HG03060 (cell line): Measurements from ENCODE around the gene TIAM2.
A peak's percentile ranks its signal among the peaks of the same experiment; 100 is the strongest.
"Not testable (repeated sequence)": the region's sequence is repeated elsewhere in the genome, so short reads cannot be mapped to it uniquely, and the experiment has no call there.

ENCODE experiments used
- ATAC-seq: cut with Tn5 transposase; IDR thresholded peaks from one replicate; pipeline ENCODE4 v1.9.1; 2021; ENCODE audit warnings: low read depth, moderate number of reproducible peaks; ENCODE audit not compliant: unreplicated experiment

The TIAM2 gene

DNA sequence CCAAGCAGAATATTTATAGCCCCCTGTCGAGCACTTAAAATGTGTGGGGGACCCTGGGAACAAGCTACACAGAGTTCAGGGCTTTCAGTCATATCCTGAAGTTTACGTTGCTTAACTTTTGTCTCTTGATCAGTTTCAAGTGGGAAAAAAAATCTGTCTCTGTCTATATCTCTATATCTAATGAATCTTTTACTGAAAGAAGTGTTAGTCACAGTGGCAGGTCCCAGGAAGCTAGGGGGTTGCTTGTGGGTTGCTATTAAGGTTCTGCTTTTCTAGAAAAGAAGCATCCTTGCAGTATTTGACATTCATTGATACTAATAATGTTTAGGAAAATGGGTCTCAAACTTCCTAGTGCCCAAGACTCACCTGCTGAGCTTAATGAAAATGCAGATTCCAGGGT is 192.0 kb downstream of the TIAM2 start:
- no peak for ATAC-seq

DNA sequence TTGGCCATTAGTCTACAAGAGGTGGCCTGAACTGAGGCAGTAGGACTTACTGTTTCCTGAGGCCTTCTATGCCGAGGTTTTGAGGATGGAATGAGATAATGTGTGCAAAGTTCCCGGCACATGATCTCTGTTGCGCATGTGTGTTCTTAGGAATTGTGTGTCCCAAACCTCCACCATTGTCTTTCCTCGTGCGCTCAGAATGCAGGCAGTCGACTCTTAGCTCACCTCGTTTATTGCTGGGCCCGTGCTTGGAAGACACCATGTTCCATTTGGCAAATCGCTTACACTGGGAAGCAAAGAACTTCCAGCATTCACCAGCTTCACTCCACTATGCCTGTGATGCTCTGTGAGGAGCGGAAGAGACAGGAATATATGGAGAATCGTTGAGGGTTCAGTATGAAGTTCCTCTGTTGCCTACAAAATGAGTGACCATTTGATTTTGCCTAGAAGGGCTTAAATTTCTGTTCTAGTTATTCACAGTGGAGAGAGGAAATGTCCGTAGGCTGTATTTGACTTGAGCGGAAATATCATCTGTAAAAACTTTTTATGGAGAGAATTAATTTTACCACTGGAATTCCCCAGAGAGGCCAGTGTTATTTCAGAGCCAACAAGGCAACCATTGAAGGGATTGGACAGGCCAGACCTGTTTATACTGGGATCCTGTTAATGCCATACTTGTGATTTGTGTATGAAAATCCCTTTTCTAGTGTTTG is 193.0 kb downstream of the TIAM2 start:
- ATAC-seq = no peak

DNA sequence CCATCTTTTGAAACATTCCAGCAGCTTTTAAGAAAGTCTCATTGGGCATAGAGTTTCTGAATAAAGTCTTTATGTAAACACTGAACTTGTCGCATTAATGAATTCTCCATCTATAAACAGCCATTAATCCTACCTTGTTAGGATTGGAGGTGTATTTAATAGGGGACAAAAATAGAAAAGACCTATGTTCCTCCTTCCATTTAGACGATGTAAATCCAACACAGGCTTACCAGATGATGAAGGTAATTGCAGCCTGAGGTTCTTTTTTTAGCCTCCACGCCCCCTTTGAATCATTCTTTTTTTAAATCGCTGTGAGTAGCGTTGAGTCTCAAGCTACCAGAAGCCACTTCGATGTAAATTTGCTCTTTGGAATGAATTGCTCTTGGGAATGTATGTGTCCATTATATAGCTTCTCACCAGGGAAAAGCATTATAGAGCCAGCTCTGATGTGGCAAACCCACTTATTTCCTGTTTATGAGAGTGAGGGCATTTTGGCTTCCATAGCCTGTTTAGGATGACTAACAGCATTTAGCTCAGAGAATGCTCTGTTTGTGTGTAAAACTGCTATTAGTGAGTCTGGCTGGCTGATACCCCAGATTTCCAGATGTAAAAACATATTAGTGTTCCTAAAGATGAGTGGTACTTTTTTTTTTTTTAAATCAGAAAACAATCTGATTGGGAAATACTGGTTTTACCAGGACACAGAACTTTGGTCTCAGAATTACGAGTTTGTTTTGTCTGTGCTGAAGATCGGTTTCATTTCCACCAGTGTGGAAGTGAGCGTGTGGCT is 193.8 kb downstream of the TIAM2 start:
- no peak for ATAC-seq

DNA sequence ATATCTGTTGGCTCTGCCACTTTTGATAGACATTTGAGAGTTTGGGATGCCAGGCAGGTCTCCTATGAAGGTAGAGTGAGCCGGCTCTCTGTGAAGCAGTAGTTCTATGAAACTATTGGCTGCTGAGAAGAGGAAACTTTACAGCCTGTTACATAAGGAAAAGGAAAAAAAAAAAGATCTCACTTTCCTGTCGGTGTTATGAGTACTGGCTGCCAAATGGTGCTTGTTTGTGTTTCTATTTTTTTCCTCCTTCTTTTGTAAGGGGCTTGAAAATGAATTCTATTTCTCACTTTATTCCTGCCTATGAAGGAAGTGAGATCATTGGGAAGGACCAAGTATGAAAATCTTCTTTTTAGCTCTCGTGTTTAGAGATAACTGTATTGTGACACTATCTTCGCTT is 195.6 kb downstream of the TIAM2 start:
- ATAC-seq = no peak

DNA sequence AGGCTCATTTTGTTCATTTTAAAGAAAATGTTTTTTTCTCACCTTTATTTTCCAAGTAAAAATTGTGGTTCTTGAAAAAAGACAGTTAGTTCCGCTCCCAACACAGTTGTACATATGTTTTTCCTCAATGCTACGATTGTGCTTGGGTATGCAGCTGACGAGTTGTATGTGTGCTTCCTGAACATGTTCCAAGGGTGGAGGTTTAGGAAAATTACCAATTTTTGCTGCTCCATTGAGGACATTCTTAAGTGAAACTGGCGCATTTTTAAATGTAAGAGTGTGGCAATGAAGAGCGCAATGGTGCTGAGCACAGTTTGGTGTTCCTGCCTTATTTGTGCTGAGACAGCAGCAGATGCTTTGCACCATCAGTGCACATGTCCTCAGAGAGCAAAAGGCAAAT is 198.4 kb downstream of the TIAM2 start:
- ATAC-seq = no peak

DNA sequence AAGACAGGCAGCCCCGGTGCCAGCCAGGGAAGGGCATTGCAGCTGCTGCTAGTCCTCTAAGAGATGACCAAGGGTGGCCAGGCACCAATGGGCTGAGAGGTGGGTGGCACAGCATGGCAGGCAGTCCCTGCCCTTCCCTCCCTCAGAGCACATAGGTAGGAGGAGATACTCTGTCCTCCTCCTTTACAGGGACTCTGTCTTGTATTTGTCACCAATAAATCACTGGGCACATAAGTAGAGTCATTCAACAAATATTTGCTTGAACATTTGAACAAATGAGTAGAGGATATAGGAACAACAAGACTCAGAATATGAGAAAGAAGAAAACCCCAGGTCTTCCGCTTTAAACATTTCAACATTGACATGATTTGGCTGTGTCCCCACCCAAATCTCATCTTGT is 199.3 kb downstream of the TIAM2 start:
- ATAC-seq = no peak

DNA sequence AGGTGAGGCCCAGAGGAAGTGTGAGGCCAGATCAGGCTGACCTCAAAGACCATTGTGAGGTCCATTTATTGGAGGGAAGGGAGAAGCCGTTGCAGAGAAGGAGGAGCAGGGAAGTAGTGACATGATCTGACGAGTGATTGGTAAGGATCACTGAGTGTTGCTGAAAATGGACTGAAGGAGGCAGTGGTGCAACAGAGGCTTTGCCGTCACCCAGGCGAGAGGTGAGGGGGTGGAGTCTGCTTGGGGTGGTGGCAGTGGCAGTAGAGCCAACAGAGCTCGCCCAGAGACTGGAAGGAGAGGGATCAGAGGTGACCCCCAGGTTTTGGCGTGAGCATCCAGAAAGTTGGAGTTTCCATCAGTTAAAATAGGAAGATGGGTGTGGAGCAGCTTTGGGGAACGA is 200.8 kb downstream of the TIAM2 start:
- no peak for ATAC-seq

DNA sequence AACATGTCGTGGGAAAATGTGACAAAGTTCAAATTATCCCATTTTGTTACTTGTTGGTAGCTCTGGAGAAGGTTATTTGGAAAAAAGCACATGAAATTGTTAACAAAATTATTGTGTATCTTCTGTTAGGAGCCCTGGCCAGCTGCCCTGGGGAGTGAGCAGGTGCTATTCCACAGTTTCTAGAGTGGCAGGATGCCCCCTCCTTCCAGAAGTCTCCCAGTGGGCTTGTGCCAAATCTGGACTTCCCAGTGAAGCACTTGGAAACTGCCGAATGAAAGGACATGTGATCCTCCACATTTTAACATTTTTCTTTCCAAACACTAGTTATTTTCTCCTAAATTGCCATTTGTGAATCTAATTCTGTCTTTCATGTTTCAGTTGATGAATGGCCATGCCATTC is 201.8 kb downstream of the TIAM2 start:
- no peak for ATAC-seq

DNA sequence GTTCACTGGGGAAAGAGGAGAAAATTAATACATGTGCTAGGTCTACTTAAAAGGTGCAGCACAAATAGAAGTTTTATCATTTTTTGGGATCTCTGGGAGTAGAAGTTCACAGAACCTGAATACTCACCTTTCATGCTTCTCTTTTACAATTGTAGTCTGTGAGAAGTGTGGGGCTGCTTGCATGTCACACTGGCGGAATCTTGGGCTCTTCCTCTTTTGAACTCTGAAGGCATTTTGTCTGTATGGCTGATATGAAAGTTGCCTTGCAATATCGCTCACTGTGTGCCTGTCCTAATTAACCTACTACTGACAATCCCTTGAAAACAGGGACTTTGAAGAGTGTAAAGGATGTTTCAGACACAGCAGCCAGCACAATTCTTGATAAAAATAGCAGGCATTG is 202.8 kb downstream of the TIAM2 start:
- no peak for ATAC-seq

DNA sequence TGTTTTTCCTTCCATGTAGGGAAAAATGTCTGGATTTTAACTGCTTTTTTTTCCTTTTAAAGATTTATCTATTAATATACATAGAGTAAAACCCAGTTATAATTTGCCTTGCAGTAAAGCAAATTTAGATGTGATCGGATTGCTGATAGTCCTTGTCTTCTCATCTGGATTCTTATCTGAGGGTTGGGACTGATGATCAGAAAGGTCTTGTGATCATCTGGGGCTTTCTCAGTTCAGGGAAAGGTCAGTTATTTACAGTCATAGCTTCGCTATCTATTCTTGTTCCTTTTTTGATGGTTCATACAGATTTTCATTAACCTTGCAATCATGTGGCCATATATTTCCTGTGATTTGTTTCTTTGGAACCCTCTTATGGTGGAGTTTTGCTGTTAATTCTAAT is 204.9 kb downstream of the TIAM2 start:
- no peak for ATAC-seq

DNA sequence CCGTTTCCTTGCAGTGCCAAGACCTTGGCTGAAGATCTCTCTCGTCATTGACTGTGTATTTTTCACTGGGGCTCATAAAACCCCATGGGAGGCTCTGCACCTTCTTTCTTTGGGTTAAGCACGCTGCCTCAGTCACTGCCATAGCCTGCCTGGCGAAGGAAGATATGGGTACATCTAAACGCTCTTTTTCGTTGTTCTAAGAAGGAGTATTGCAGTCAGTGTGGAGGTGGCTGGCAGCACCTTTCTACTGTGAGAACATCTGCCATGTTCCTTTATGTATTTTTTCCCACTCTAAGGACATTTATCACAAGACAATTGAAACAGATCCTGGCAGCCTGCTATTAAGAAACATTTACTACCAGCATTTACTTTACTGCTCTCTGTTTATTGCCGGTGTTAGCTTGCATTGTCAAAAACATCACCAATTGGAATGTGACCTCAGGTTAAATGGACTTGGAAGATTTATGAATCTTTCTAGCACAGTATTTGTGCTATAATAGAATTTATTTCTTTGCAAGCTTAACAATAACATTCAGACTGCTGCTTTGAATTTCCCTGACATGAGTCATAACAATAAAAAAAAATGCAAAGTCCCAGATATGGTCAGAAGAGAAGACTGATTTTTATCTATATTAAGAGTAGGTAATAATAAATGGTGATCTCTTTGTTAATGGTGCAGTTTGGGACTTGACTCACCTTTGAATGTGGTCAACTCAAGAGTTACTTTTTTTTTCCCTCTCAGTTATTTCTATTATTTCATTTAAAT is 206.5 kb downstream of the TIAM2 start:
- peak; percentile 52 for ATAC-seq

DNA sequence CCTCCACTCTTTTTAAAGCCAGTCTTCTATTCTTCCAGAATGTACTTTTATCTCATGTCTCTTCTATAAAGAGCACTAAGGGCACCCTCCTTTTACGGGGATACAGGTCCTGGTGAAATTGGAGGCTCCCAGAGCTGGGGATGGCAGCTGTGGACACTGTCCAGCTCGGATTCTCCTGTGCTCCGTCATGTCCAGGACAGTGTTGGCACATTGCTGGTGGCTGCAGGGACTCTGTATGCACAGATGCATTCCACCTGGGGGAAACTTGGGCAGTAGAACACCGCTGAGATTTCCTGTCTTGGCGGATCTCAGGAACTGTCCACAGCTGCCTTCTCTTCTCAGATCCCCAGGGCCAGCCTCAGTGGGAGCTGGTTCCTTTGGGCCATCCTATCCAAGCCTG is 212.1 kb downstream of the TIAM2 start:
- no peak for ATAC-seq

DNA sequence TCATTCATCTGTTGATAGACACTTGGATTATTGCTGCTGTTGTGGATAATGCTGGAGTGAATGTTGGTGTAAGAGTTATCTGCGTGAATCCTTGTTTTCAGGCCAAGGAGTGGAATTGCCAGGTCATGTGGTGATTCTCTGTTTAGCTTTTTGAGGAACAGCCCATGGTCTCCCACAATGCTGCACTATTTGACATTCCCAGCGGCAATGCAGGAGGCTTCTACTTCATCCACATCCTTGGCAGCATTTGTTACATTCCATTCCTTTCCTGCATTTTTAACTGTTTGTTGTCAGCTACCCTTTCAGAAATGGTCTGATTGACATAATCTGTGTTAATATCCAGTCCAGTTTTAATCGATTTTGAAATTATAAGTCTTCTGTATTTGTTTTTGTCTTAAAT is 217.0 kb downstream of the TIAM2 start:
- ATAC-seq = no peak

DNA sequence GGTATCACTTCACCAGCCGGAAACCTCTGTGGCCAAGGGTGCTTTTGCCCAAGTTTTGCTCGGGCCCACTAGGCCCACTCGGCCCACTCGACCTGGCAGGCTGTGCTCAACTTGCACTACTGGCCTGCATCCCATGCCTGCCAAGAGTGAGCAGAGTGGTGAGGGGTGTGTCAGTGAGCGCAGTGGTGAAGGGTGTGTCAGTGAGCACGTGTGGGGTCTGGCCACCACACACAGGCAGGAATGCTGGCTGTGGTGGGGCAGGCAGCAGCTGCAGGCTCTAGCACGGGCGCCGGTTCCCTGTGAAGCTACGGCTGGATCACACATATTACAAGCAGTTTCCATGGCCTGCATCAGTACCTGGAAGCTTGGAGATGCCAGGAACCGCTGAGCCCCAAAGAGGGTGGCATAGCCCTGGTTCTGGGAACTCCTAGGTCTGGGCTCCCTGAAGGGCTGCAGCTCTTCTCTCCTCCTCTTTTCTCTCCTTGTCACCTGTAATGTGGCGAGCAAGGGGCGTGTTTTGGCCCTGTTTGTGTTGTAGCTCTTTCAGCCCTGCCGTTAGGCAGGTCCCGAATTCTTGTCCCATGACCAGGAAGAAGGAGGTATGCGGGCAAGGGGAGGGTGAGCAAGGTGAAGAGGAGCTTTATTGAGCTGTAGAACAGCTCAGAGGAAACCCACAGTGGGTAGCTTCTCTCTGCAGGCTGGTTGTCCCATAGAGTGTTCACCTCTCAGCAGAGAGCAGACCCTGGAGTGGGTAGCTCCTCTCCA is 217.7 kb downstream of the TIAM2 start:
- no peak for ATAC-seq

DNA sequence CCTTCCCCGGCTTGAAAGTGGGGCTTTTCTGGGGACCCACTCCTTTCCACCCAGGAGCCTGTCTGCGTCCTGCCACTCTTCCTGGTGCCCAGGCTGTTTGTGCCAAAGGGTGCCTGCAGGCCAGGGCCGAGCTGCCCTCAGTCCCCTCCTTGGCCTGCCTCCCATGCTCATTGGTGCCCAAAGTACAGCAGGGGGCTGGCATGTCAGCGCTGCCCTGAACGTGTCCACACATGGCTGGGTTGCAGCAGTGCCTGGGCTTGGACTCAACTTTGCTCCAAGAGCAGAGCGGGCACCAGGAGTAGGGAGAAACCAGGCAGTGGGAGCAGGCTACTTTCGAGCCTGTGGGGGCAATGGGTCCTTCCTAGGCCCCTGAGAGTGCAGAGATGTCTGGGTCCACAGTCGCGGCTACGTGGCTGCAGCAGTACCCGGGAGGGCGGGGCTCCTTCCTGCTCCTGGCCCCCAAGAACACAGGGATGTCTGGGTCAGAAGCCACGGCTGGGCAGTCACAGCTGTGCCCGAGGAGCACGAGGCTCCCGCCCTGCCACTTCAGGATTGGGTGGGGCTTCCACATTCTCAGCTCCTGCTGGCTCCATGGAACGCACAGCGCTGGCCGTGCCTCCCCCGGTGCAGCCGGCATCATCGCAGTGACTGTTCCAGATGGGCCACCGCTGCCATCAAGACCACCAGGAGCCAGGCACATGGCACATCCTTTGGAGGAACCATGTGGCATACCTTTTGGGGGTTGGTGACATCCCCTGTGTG is 218.7 kb downstream of the TIAM2 start:
- ATAC-seq = no peak

DNA sequence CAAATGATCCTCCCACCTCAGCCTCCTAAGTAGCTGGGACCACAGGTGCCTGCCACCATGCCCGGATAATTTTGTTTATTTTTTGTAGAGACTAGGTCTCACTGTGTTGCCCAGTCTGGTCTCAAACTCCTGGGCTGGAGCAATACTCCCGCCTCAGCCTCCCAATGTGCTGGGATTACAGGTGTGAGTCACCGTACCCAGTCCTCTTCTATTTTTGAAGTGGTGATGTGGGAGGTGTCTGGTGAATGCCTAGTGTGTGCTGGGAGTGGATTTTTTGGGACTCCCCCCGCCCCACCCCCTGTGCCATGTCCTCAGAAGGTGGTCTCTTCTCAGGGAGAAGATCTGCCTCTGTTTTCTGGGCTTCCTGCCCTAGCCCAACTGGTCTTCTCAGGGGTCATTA is 220.8 kb downstream of the TIAM2 start:
- ATAC-seq = no peak

DNA sequence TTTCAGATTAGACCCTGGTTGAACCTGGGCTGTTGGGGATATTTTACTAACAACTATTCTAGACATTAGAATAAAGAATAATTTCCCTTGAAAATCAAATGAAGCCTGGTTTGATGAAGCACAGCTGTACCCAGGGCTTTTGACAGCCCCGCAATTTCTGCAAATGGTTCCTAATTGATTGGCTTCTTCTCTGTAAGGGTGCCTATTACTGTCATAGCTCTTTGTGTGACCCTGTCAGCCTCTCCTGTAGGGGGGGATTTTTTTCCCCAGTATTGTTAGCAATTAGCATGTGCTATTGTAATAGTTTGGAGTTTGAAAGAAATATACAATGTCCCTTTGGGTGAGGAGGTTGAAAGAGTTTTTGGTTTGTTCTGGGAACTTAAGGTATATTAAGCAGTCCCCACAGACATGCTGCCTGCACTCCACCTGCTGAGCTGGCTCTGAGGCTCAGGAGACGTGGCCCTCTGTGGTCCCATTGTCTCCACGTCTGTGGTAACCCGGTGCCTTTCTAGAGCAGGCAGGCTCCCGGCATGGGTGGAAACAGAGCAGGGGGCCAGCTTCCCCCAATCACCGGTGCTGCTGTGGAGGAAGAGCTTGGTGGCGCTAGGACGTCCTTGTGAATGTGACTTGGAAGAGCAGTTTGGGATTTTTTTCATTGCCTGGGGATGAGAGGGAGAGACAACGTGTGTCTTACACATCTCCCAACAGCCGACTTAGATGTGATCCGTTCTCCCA is 221.4 kb downstream of the TIAM2 start:
- ATAC-seq = no peak

DNA sequence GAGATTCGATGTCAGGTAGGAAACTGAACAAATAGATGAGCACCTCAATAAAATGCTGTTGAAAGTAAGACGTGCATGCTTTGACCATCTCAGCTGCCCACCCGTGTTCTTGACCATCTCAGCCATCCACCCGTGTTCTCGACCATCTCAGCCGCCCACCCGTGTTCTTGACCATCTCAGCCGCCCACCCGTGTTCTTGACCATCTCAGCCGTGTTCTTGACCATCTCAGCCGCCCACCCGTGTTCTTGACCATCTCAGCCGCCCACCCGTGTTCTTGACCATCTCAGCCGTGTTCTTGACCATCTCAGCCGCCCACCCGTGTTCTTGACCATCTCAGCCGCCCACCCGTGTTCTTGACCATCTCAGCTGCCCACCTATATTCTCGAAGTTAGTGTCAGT is 223.6 kb downstream of the TIAM2 start:
- ATAC-seq = not testable (repeated sequence)

DNA sequence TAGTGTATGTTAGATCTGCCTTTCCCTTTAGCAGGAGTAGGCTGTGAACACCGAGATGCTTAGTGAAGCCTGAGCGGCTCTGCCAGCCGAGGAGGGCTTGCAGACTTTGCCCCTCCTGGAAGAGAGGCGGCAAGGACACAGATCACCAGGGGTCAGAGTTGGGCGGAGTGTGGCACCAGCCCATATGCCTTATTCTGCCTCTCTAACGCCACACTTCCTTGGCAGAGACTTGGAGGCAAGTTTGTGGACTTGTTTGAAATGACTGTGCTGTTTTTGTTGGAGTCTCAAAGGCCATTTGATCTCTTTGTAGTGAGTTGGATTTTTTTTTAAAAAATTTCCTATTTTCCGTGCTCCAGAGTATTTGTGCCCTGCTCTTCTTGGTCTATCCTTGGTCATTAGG is 224.2 kb downstream of the TIAM2 start:
- ATAC-seq = no peak
